ENCODE measurements around the gene CACNG4.
"Not testable (repeated sequence)": the region's sequence is repeated elsewhere in the genome, so short reads cannot be mapped to it uniquely, and the experiment has no call there.

Gene CACNG4

GRCh38 chr17:67021743-67022450, 57.4 kb downstream of the CACNG4 start:
- no peak for DNase-seq

GRCh38 chr17:67022451-67022810, 57.9 kb downstream of the CACNG4 start:
- no peak for DNase-seq

DNA sequence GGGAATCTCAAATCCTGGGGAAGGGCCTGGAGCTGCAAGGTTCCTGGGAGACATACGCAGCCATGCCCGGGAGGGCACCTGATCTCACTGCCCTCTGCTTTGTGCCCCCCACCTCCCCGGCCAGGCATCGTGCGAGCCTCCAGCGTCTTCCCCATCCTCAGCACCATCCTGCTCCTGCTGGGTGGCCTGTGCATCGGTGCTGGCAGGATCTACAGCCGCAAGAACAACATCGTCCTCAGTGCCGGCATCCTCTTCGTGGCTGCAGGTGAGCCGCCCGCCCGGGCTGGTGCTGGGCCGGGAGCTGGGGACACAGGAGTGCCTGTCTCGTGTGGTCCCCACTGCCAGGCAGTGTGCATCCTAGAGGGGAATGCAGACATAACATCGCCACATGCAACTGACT, 60.2 kb downstream of the CACNG4 start:
- no peak for DNase-seq

DNA sequence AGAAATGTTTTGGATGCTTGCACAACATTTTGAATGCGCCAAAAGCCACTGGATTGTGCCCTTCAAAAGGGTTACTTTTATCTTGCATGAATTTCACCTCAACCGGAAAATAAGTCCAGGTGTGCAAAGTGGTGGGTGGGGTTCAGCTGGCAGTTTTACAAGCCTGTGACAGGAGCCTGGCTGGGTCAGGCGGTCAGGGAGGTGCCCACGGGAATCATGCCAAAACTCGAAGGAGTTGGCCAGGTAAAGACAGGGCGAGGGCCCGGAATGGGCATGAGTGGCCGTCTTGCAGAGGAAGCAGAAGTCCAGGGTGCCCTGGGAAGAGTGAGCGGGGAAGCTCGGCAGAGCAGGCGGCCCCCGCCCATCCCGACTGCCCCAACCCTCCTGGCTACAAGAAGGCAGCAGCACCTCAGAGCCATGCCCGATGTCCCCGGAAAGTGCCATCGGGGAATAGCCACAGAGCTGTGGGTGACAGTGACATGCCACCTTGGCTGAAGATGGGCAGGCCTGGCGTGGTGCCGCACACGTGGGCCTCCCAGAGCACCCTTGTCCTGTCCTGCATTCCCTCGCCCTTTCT, 60.8 kb downstream of the CACNG4 start:
- no peak for DNase-seq

GRCh38 chr17:67026341-67026740, 61.8 kb downstream of the CACNG4 start:
- DNase-seq = no peak

- DNase-seq = no peak
These were observed 62.6 kb downstream of the CACNG4 start for GRCh38 chr17:67027031-67027628.

DNA sequence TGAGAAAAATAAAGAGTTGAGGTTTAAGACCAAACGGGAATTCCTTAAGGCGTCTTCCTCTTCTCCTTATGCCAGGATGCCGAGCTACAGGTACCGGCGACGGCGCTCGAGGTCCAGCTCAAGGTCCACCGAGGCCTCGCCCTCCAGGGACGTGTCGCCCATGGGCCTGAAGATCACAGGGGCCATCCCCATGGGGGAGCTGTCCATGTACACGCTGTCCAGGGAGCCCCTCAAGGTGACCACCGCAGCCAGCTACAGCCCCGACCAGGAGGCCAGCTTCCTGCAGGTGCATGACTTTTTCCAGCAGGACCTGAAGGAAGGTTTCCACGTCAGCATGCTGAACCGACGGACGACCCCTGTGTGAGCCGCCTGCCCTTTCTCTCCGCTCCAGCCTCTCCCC, 66.1 kb downstream of the CACNG4 start:
- no peak for DNase-seq

DNA sequence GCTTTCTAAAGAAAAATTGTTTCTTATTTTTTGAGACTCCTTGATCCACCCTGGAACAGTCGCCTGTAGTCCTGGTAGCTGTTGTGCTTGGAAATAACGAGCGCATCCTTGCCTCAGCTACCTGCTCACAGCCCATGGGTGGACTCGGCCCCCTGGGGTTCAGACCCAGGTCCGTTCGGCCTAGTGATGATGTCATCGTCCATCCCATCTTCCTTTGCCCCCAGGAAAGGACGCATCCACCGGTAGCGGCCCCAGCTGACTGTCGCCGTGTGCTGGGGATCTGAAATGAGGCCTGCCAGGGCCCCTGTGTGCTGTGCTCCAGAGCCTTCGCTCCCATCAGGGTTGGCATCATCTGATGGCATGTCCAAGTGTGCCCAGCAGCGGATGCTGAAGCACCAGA, 67.9 kb downstream of the CACNG4 start:
- no peak for DNase-seq

GRCh38 chr17:67032985-67033384, 68.5 kb downstream of the CACNG4 start:
- DNase-seq = no peak

DNA sequence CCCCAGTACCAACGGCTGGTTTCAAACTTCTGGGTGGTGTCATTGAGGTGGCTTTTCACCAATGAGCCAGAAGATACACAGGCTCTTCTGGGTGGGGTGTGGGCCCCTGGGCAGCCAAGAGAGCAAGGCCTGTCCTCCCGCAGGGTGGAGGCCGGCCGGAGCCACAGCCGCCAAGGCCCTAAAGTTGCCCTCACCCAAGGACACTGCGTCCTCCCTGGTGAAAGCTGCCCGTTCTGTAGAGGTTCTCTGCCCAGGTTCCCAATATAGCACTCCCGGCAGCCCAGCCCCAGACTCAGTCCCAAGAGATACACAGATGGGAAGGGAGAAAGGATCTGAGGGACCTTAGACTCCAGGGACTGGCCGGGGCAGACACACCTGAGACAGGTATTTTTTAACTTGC, 69.1 kb downstream of the CACNG4 start:
- DNase-seq = no peak

DNA sequence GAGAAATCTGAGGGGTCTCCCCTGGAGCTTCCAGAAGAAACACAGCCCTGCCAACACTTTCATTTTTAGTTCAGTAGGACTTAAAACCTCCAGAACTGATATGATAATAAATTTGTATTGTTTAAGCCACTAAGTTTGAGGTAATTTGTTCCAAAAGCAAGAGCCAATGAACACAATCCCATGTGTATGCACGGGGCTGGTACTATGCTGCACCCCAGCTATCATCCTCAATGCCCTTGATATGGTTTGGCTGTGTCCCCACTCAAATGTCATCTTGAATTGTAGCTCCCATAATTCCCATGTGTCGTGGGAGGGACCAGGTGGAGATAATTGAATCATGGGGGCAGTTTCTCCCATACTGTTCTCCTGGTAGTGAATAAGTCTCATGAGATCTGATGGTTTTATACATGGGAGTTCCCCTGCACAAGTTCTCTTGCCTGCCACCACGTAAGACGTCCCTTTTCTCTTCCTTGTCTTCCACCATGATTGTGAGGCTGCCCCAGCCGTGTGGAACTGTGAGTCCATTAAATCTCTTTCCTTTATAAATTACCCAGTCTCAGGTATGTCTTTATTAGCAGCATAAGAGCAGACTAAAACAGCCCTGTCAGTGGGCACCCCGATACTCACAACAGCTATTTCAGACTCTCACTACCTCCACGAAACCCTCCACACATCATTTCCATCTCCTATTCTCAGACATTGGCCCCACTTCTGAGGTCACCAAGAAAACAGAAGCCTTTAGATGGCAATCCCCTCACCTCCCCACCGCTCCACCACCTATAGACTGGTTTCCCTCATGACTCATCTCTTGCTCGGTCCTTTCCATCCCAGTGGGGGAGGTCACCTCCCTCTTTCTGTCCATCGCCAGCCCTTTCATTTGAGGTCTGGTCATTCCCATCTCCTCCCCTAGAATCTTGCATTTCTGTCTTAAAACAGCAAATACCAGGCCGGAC, 70.9 kb downstream of the CACNG4 start:
- DNase-seq = no peak

DNA sequence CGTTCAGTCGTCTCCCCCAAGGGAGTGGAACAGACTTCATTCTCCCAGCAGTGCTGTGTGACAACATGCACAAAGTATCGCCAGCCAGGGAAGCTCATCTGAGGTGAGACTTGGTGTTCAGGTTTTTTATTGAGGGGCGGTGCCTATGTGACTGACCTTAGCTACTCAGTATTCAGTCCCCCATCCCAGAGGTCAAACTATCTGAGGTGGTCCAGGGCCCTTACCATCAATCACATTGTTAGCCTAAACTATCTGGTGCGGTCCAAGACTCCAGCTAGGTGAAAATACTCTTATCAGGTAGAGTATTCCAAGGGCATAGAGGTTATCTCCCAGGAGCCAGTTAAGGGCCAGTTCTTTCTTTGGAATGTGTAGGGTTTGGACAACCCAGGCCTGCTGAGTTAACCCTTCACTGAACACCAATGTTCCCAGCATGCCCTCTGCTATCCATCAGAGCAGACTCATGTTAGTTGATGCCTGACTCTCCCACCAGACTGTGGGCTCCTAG, 74.4 kb downstream of the CACNG4 start:
- DNase-seq = no peak

DNA sequence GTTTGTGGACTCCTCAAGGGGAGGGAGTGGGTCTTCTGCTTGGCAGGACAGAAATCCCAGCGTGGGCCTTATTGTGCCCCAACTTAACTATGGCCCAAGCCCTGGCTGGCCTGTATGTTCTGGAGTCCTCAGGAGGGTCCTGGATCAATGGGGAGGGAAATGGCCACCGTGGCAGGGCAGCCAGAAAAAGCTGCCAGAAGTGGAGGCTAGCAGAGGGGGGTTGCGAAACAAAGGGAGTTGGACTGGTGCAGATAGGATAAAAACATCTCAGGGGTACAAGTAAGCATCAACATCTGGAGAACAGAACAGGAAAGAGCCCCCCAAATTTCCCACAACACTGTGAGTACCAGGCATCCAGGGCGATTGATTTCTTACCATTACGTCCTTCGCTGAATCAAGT, 76.1 kb downstream of the CACNG4 start:
- no peak for DNase-seq

GRCh38 chr17:67041119-67041518, 76.6 kb downstream of the CACNG4 start:
- DNase-seq = not testable (repeated sequence)

GRCh38 chr17:67041531-67041930, 77.0 kb downstream of the CACNG4 start:
- DNase-seq = no peak

GRCh38 chr17:67041941-67042899, 77.7 kb downstream of the CACNG4 start:
- DNase-seq = no peak

GRCh38 chr17:67043283-67043682, 78.8 kb downstream of the CACNG4 start:
- no peak for DNase-seq

DNA sequence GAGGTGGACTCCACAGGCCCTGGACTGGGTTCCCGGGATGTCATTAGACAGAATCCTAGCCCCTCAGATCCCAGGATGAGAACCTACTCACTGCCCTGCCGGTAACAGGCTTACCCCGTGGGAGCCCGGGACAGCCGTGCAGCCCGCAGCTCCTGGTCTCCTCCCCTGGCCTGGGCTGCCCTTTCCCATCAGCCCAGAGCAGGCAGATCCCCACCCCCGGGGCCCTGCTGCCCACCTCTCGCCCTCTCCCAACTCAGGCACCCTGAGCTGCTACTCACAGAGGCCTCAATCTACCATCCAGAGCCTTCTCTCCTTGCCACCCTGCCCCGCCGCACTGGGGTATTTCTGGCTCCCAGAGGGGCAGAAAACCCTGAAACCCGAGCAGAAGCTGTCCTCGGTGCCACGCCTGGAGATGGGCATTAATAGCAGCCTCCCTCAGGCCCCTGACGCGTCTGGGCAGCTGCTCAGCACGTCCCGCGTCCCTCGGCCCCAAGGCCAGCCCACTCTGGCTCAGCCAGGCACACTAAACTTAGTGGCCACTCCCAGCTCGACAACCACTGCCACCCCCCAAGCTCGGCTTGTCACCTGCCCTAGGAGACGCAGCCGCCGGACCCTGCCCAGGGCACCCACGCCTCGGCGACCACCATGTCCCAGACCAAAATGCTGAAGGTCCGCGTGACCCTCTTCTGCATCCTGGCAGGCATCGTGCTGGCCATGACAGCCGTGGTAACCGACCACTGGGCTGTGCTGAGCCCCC, 79.7 kb downstream of the CACNG4 start, which contains the start of gene CACNG1:
Gene CACNG1 (plus strand): TSS at position 539 of the 757 bp plus-strand sequence. CDS start 107 bp downstream, at position 646.
- DNase-seq = no peak

- no peak for DNase-seq
These were observed 80.4 kb downstream of the CACNG4 start for GRCh38 chr17:67044940-67045339.

DNA sequence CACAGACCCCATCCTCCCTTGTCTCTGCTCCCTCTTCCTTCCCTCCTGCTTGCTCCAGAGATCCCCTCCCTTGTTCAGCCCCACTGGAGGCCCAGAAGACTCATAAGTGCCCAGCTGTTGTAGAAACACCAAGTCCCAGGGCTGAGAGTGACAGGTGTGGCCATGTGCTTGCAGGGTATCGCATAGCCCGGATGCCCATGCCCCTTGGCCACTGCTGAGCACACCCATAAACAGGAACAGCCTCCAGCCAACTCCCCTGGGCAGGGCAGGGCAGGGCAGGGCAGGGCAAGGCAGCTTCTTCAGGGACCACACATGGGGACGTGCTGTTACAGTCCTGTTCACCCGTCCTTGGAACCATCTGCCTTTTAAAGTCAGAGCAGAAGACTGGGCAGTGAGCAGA, 81.9 kb downstream of the CACNG4 start:
- DNase-seq = no peak

DNA sequence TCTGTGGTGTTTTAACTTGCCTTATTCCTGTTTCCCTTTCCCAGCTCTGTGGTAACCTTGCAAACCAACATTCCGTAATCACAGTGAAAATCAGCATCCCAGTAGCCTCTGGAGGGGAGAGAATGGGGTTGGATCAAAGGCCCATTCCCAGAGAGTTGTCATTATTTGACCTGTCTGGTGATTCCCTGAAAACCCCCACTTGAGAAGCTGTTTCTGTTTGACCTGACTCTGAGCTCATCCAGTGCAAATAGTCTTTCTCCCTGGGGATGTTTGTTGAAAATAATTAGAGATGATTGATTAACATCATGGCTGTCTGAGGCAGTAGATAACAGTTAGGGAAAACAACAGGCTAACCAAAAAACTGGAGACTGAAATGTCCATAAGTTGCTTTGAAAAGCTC, 82.9 kb downstream of the CACNG4 start:
- no peak for DNase-seq

Data from NCI-H446 treated with DMSO at 0.1 percent for 48 hours (cell line).